GM06990 (cell line): ENCODE measurements around the gene TATDN3.

Experiments used
- DNase-seq: peaks from one replicate; pipeline ENCODE4 v3.0.0-alpha.2; 2011; ENCODE audit not compliant: insufficient read length; ENCODE audit errors: extremely low read depth
- H3K27me3 ChIP-seq: replicated peaks from 2 replicates; pipeline ENCODE4 v1.6.0; 2011; ENCODE audit warnings: low read length; ENCODE audit not compliant: control insufficient read depth, insufficient read depth
- H3K36me3 ChIP-seq: 2 replicates; pipeline ENCODE4 v1.5.1; 2011; ENCODE audit warnings: low read length; ENCODE audit not compliant: control insufficient read depth, insufficient read depth
- H3K4me3 ChIP-seq: replicated peaks from 2 replicates; pipeline ENCODE4 v1.5.1; 2011; ENCODE audit warnings: low read depth, mild to moderate bottlenecking, control low read depth, low read length
- TF ChIP-seq, protein P1 (sequence below): IDR thresholded peaks from 2 replicates; pipeline ENCODE4 v1.5.1; 2011; ENCODE audit warnings: low read length, control low read depth, mild to moderate bottlenecking, inconsistent platforms; ENCODE audit not compliant: insufficient read depth, poor library complexity, severe bottlenecking

Gene TATDN3

DNA sequence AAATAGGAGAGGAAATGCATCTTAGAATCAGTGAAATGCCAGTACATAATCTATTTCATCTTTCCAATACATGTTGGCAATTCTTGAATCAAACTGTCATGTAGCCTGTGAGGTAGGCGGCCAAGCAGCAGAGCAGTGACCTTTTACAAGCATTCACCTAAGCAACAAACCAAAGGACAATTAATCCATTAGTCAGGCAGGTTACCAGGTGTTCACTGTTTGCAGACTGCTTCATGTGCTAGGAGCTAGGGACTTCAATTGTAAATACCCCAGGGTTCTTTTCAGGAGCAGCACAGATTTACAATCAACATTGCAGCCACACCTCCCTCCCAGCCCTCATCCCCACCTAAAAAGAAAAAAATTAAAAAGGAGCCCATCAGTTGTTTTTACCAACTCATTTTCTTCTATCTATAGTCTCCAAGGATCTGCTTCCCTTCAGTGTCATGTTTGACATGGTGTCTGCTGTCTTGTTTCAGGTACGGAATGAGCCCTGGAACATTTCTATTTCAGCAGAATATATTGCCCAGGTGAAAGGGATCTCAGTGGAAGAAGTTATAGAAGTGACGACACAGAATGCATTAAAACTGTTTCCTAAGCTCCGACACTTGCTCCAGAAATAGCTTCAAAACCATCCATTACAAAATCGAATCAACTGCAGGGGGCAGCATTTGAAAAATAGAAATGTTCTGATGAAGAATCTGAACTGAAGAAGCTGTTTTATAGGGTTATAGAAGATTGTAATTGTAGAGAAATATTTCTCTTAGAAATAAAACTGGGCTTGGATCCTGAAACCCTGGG lies 23.0 kb downstream of the TATDN3 start:
- H3K4me3 ChIP-seq, result no peak overlapping the region
- DNase-seq, result no peak
- H3K27me3 ChIP-seq, result no peaks in the 10 kb centered on the region
- TF ChIP-seq, protein P1, sequence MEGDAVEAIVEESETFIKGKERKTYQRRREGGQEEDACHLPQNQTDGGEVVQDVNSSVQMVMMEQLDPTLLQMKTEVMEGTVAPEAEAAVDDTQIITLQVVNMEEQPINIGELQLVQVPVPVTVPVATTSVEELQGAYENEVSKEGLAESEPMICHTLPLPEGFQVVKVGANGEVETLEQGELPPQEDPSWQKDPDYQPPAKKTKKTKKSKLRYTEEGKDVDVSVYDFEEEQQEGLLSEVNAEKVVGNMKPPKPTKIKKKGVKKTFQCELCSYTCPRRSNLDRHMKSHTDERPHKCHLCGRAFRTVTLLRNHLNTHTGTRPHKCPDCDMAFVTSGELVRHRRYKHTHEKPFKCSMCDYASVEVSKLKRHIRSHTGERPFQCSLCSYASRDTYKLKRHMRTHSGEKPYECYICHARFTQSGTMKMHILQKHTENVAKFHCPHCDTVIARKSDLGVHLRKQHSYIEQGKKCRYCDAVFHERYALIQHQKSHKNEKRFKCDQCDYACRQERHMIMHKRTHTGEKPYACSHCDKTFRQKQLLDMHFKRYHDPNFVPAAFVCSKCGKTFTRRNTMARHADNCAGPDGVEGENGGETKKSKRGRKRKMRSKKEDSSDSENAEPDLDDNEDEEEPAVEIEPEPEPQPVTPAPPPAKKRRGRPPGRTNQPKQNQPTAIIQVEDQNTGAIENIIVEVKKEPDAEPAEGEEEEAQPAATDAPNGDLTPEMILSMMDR, result peak; percentile 29
- H3K36me3 ChIP-seq, result no peaks in the 10 kb centered on the region; the same call in 1 of the 2 replicates

DNA sequence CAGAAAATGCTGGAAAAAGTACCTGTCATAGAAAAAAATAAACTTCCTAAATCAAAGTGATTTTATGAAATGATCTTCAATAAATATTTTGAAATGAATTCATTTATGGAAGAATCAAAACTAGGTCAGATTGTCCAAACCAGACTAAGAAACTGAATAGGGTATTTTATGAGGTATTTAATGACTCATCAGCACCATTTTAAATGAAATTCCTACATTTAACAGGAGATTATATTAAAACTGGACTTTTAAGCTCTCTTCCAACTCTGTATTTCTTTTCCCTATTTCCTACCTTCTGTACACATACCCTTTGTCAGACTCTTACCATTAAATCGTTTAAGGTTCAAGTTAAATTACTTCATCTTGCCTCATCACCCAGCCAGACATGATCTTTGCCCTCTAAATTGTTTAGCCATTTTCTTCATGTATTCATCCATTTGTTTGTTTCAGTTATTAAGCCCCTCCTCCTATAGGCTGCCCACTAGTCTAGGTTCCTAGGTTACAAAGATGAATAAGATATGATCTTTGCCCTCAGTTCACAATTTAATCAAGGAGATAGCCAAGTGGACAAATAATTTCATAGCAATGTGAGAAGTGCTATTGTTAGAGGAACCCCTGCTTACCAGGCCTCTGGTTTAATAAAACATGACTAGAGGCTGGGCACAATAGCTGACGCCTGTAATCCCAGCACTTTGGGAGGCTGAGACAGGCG lies 25.0 kb downstream of the TATDN3 start:
- Histone ChIP-seq H3K36me3 (no peaks in the 10 kb centered on the region; the same call in 1 of the 2 replicates), H3K4me3 (no peak overlapping the region), H3K27me3 (no peaks in the 10 kb centered on the region)
- TF ChIP-seq, protein P1, result no peak
- DNase-seq, result no peak

DNA sequence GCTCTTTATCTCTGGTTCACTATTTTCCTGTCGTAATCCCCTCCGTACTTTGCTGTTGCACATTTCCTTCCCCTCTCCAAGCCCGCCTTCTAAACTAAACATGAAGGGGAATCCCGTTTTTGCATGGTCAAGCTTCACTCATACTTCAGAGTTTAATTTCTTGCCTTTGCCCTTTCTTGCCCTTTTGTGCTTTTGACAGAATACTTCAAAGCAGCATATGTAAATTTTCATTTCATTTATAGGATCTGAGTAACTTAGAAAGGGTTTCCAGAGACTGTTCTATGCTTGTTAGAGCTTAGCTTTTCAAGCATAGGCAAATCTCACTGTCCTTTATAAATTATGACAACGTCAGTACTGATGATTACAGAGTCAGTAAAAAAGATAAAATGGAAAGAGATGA lies 28.0 kb downstream of the TATDN3 start:
- 0 out of 2 replicates have a peak overlapping the region, but pooled peaks have one; percentile 6 for H3K4me3 ChIP-seq
- DNase-seq, result peak; percentile 26
- no peaks in the 10 kb centered on the region for H3K27me3 ChIP-seq
- TF ChIP-seq, protein P1, result no peak
- H3K36me3 ChIP-seq, result no peaks in the 10 kb centered on the region

DNA sequence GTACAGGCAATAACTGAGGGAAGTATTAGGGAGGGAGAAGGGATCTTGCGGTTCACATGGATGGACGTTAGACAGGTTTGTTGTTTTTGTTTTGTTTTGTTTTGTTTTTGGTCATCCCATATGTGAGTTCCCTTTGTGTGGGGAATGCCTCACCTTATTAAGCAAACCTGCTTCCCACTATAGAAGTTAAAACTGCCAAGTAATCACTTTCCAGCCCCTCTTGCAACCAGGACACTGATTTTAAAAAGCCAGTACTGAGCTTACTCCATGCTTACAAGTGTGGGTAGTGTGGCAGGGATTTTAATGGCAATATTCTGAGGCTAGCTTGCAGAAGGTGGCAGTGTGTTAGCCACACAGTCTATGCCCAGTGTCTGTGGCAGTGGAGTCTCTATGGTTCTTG lies 29.3 kb downstream of the TATDN3 start:
- Histone ChIP-seq H3K4me3 (no peak overlapping the region), H3K36me3 (no peaks in the 10 kb centered on the region), H3K27me3 (no peaks in the 10 kb centered on the region)
- TF ChIP-seq, protein P1, result no peak
- no peak for DNase-seq

DNA sequence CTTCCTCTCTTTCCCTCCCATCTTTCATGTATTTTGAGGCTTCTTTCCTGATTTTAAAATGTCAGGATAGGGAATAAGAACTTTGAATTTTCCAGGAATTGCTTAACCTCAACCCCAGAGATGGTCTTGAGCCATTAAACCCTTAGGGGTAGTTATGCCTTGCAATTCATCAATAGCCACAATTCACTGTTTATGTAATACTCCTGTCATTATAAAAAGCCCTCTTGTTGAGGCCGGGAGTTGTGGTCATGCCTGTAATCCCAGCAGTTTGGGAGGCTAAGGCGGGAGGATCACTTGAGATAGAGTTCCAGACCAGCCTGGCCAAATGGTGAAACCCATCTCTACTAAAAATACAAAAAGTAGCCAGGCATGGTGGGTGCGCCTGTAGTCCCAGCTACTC lies 31.3 kb downstream of the TATDN3 start:
- no peaks in the 10 kb centered on the region for H3K27me3 ChIP-seq
- H3K4me3 ChIP-seq, result no peak overlapping the region
- H3K36me3 ChIP-seq, result no peaks in the 10 kb centered on the region
- TF ChIP-seq, protein P1, result no peak
- no peak for DNase-seq
